ENCODE measurements around the gene TM9SF3.
A peak's percentile ranks its signal among the peaks of the same experiment; 100 is the strongest.

The TM9SF3 gene

GRCh38 chr10:96502561-96503282 is 84.1 kb downstream of the TM9SF3 start:
- H2BK120ac ChIP-seq (ENCODE audit: insufficient read depth, low read length, poor library complexity), result no peak overlapping the region
- no peak overlapping the region for H3K18ac ChIP-seq (ENCODE audit: low read length)
- H3K4me2 ChIP-seq (ENCODE audit: low read length), result no peak overlapping the region
- WGBS (ENCODE audit: extremely low coverage, insufficient coverage, insufficient read length), result no CpG with 5 or more reads among the region's 7 CpGs
- H3K9me3 ChIP-seq (ENCODE audit: insufficient read depth, low read depth, low read length), result no peaks in the 10 kb centered on the region
- H4K12ac ChIP-seq (ENCODE audit: low read depth, low read length), result no peak overlapping the region
- no peak overlapping the region for H4K8ac ChIP-seq (ENCODE audit: low read depth, low read length)
- no peak overlapping the region for H2AFZ ChIP-seq (ENCODE audit: insufficient read depth, low read length, poor library complexity)
- no peak overlapping the region for H3K23ac ChIP-seq (ENCODE audit: low read length)
- H3K79me1 ChIP-seq (ENCODE audit: low read length), result no peaks in the 10 kb centered on the region
- no peak overlapping the region for H4K91ac ChIP-seq (ENCODE audit: low read depth, low read length)
- no peak overlapping the region for H3K14ac ChIP-seq (ENCODE audit: low read length)
- peaks cover 8 to 10% of the 10 kb centered on the region in 2 experiments for H3K4me1 ChIP-seq (ENCODE audit: control insufficient read depth in 1 of 2, insufficient read depth in 2 of 2, low read length in 2 of 2)
- no peak overlapping the region for H2BK12ac ChIP-seq (ENCODE audit: low read length)
- H3K36me3 ChIP-seq (ENCODE audit: control insufficient read depth in 1 of 2, insufficient read depth in 2 of 2, low read length in 2 of 2), result no peaks in the 10 kb centered on the region
- no peaks in the 10 kb centered on the region for H3K79me2 ChIP-seq (ENCODE audit: control insufficient read depth, insufficient read depth, low read length, poor library complexity)
- no peak overlapping the region for H3K4me3 ChIP-seq (ENCODE audit: low read depth, low read length)
- no peak for DNase-seq
- no peak overlapping the region for H2AK5ac ChIP-seq (ENCODE audit: low read length)
- H2BK5ac ChIP-seq (ENCODE audit: low read depth, low read length, poor library complexity), result no peak overlapping the region
- no peaks in the 10 kb centered on the region for H3K27me3 ChIP-seq (ENCODE audit: insufficient read depth, low read length)
- H3K9ac ChIP-seq (ENCODE audit: low read length), result no peak overlapping the region
- H3K27ac ChIP-seq (ENCODE audit: low read depth, low read length), result no peak overlapping the region
- H3K4ac ChIP-seq (ENCODE audit: low read depth, low read length), result no peak overlapping the region

GRCh38 chr10:96501985-96502384 is 84.8 kb downstream of the TM9SF3 start:
- no peaks in the 10 kb centered on the region for H3K27me3 ChIP-seq (ENCODE audit: insufficient read depth, low read length)
- H2BK5ac ChIP-seq (ENCODE audit: low read depth, low read length, poor library complexity), result no peak overlapping the region
- no peak overlapping the region for H2BK12ac ChIP-seq (ENCODE audit: low read length)
- H2AK5ac ChIP-seq (ENCODE audit: low read length), result no peak overlapping the region
- H3K4ac ChIP-seq (ENCODE audit: low read depth, low read length), result no peak overlapping the region
- no peak overlapping the region for H3K27ac ChIP-seq (ENCODE audit: low read depth, low read length)
- no peaks in the 10 kb centered on the region for H3K79me1 ChIP-seq (ENCODE audit: low read length)
- no peak overlapping the region for H3K23ac ChIP-seq (ENCODE audit: low read length)
- peak in 1 of 2 donors; percentile 12 for DNase-seq
- H4K91ac ChIP-seq (ENCODE audit: low read depth, low read length), result no peak overlapping the region
- no peak overlapping the region for H3K18ac ChIP-seq (ENCODE audit: low read length)
- no peak overlapping the region for H4K12ac ChIP-seq (ENCODE audit: low read depth, low read length)
- H4K8ac ChIP-seq (ENCODE audit: low read depth, low read length), result no peak overlapping the region
- no peaks in the 10 kb centered on the region for H3K79me2 ChIP-seq (ENCODE audit: control insufficient read depth, insufficient read depth, low read length, poor library complexity)
- H3K4me1 ChIP-seq (ENCODE audit: control insufficient read depth in 1 of 2, insufficient read depth in 2 of 2, low read length in 2 of 2), result peaks cover 8 to 10% of the 10 kb centered on the region in 2 experiments
- no peaks in the 10 kb centered on the region for H3K9me3 ChIP-seq (ENCODE audit: insufficient read depth, low read depth, low read length)
- H3K4me3 ChIP-seq (ENCODE audit: low read depth, low read length), result no peak overlapping the region
- H2BK120ac ChIP-seq (ENCODE audit: insufficient read depth, low read length, poor library complexity), result no peak overlapping the region
- no peaks in the 10 kb centered on the region for H3K36me3 ChIP-seq (ENCODE audit: control insufficient read depth in 1 of 2, insufficient read depth in 2 of 2, low read length in 2 of 2)
- no peak overlapping the region for H3K9ac ChIP-seq (ENCODE audit: low read length)
- H3K4me2 ChIP-seq (ENCODE audit: low read length), result no peak overlapping the region
- WGBS (ENCODE audit: extremely low coverage, insufficient coverage, insufficient read length), result no CpG with 5 or more reads among the region's 4 CpGs
- no peak overlapping the region for H3K14ac ChIP-seq (ENCODE audit: low read length)
- H2AFZ ChIP-seq (ENCODE audit: insufficient read depth, low read length, poor library complexity), result no peak overlapping the region

GRCh38 chr10:96500519-96500918 is 86.3 kb downstream of the TM9SF3 start:
- no peak overlapping the region for H3K14ac ChIP-seq (ENCODE audit: low read length)
- no peaks in the 10 kb centered on the region for H3K9me3 ChIP-seq (ENCODE audit: insufficient read depth, low read depth, low read length)
- H4K91ac ChIP-seq (ENCODE audit: low read depth, low read length), result no peak overlapping the region
- no peaks in the 10 kb centered on the region for H3K27me3 ChIP-seq (ENCODE audit: insufficient read depth, low read length)
- H4K8ac ChIP-seq (ENCODE audit: low read depth, low read length), result no peak overlapping the region
- no peak overlapping the region for H2AFZ ChIP-seq (ENCODE audit: insufficient read depth, low read length, poor library complexity)
- H2BK5ac ChIP-seq (ENCODE audit: low read depth, low read length, poor library complexity), result no peak overlapping the region
- H3K23ac ChIP-seq (ENCODE audit: low read length), result no peak overlapping the region
- DNase-seq, result no peak
- H3K27ac ChIP-seq (ENCODE audit: low read depth, low read length), result no peak overlapping the region
- no peak overlapping the region for H2AK5ac ChIP-seq (ENCODE audit: low read length)
- H2BK120ac ChIP-seq (ENCODE audit: insufficient read depth, low read length, poor library complexity), result no peak overlapping the region
- H3K9ac ChIP-seq (ENCODE audit: low read length), result no peak overlapping the region
- no peaks in the 10 kb centered on the region for H3K79me1 ChIP-seq (ENCODE audit: low read length)
- H3K4me3 ChIP-seq (ENCODE audit: low read depth, low read length), result no peak overlapping the region
- WGBS (ENCODE audit: extremely low coverage, insufficient coverage, insufficient read length), result no CpG with 5 or more reads among the region's 7 CpGs
- H3K36me3 ChIP-seq (ENCODE audit: control insufficient read depth in 1 of 2, insufficient read depth in 2 of 2, low read length in 2 of 2), result no peaks in the 10 kb centered on the region
- H3K4ac ChIP-seq (ENCODE audit: low read depth, low read length), result no peak overlapping the region
- H3K4me1 ChIP-seq (ENCODE audit: control insufficient read depth in 1 of 2, insufficient read depth in 2 of 2, low read length in 2 of 2), result peaks cover 8 to 10% of the 10 kb centered on the region in 2 experiments
- H2BK12ac ChIP-seq (ENCODE audit: low read length), result no peak overlapping the region
- H3K4me2 ChIP-seq (ENCODE audit: low read length), result no peak overlapping the region
- H3K18ac ChIP-seq (ENCODE audit: low read length), result no peak overlapping the region
- H3K79me2 ChIP-seq (ENCODE audit: control insufficient read depth, insufficient read depth, low read length, poor library complexity), result no peaks in the 10 kb centered on the region
- no peak overlapping the region for H4K12ac ChIP-seq (ENCODE audit: low read depth, low read length)

GRCh38 chr10:96500050-96500449 is 86.8 kb downstream of the TM9SF3 start:
- no peaks in the 10 kb centered on the region for H3K79me2 ChIP-seq (ENCODE audit: control insufficient read depth, insufficient read depth, low read length, poor library complexity)
- DNase-seq, result no peak
- no peak overlapping the region for H4K12ac ChIP-seq (ENCODE audit: low read depth, low read length)
- no peak overlapping the region for H3K9ac ChIP-seq (ENCODE audit: low read length)
- no CpG with 5 or more reads among the region's 3 CpGs for WGBS (ENCODE audit: extremely low coverage, insufficient coverage, insufficient read length)
- no peak overlapping the region for H3K4me3 ChIP-seq (ENCODE audit: low read depth, low read length)
- H2BK120ac ChIP-seq (ENCODE audit: insufficient read depth, low read length, poor library complexity), result no peak overlapping the region
- no peaks in the 10 kb centered on the region for H3K27me3 ChIP-seq (ENCODE audit: insufficient read depth, low read length)
- no peak overlapping the region for H3K23ac ChIP-seq (ENCODE audit: low read length)
- H2BK12ac ChIP-seq (ENCODE audit: low read length), result no peak overlapping the region
- no peak overlapping the region for H3K4ac ChIP-seq (ENCODE audit: low read depth, low read length)
- peaks cover 8 to 10% of the 10 kb centered on the region in 2 experiments for H3K4me1 ChIP-seq (ENCODE audit: control insufficient read depth in 1 of 2, insufficient read depth in 2 of 2, low read length in 2 of 2)
- H3K4me2 ChIP-seq (ENCODE audit: low read length), result no peak overlapping the region
- no peak overlapping the region for H2AK5ac ChIP-seq (ENCODE audit: low read length)
- no peak overlapping the region for H3K27ac ChIP-seq (ENCODE audit: low read depth, low read length)
- no peaks in the 10 kb centered on the region for H3K9me3 ChIP-seq (ENCODE audit: insufficient read depth, low read depth, low read length)
- H4K8ac ChIP-seq (ENCODE audit: low read depth, low read length), result no peak overlapping the region
- no peak overlapping the region for H2BK5ac ChIP-seq (ENCODE audit: low read depth, low read length, poor library complexity)
- H3K79me1 ChIP-seq (ENCODE audit: low read length), result no peaks in the 10 kb centered on the region
- no peaks in the 10 kb centered on the region for H3K36me3 ChIP-seq (ENCODE audit: control insufficient read depth in 1 of 2, insufficient read depth in 2 of 2, low read length in 2 of 2)
- H4K91ac ChIP-seq (ENCODE audit: low read depth, low read length), result no peak overlapping the region
- H3K14ac ChIP-seq (ENCODE audit: low read length), result no peak overlapping the region
- H2AFZ ChIP-seq (ENCODE audit: insufficient read depth, low read length, poor library complexity), result no peak overlapping the region
- H3K18ac ChIP-seq (ENCODE audit: low read length), result no peak overlapping the region
